Peyer's patch (tissue), 4 donors: Measurements from ENCODE around the gene DNAJB13. TPM values are rescaled to one million over a fixed set of nuclear protein-coding genes. Genes with fewer than 3 reads are reported as not detected.

ENCODE experiments used
- DNase-seq, 3 donors: peaks; one replicate each; pipeline ENCODE4 v3.0.0-alpha.2; 2017 to 2019
- H3K27ac ChIP-seq, 4 donors: fragments of 200-600 bp; sonication (generic); one replicate each; pipeline ENCODE4 v1.5.1; 2016 to 2019
- H3K27me3 ChIP-seq, 2 donors: fragments of 200-600 bp; sonication (generic); one replicate each; pipeline ENCODE4 v1.5.1; 2019
- H3K36me3 ChIP-seq, 3 donors: fragments of 200-600 bp; sonication (generic); one replicate each; pipeline ENCODE4 v1.5.1; 2016 to 2019
- H3K4me1 ChIP-seq, 4 donors: fragments of 200-600 bp; sonication (generic); one replicate each; pipeline ENCODE4 v1.5.1; 2016 to 2019
- H3K4me3 ChIP-seq, 4 donors: fragments of 200-600 bp; sonication (generic); 1 replicate in 3 of 4; 2 replicates in 1 of 4; pipeline ENCODE4 v1.5.1; 2016 to 2019; ENCODE audit warnings: mild to moderate bottlenecking in 1 of 4
- H3K9me3 ChIP-seq, 4 donors: fragments of 200-600 bp; sonication (generic); one replicate each; pipeline ENCODE4 v1.5.1; 2016 to 2019; ENCODE audit warnings: mild to moderate bottlenecking in 1 of 4
- POLR2A ChIP-seq, 2 donors: fragments of 450-650 bp; IDR thresholded peaks; one replicate each; pipeline ENCODE4 v1.5.1; 2017; ENCODE audit warnings: antibody characterized with exemption in 2 of 2, mild to moderate bottlenecking in 2 of 2, moderate library complexity in 2 of 2
- total RNA-seq, 4 donors: library from RNA; depleted of rRNA; stranded (reverse); fragments of >200 nt; gene quantifications; one replicate each; pipeline ENCODE4 v1.1.0, GENCODE V29; 2016
- TF ChIP-seq, protein P1 (sequence below), 6 experiments: fragments of 450-650 bp in 4 of 6; fragments of 200-600 bp in 2 of 6; sonication (generic) in 1 of 6; IDR thresholded peaks; one replicate each; pipeline ENCODE4 v1.5.1; 2017 to 2019; ENCODE audit warnings: antibody characterized with exemption in 6 of 6, mild to moderate bottlenecking in 3 of 6, moderate library complexity in 1 of 6

The DNAJB13 gene
- total RNA-seq, 4 donors from 2014 or later, result 0.54 to 4.4 TPM; not detected in 2

DNA sequence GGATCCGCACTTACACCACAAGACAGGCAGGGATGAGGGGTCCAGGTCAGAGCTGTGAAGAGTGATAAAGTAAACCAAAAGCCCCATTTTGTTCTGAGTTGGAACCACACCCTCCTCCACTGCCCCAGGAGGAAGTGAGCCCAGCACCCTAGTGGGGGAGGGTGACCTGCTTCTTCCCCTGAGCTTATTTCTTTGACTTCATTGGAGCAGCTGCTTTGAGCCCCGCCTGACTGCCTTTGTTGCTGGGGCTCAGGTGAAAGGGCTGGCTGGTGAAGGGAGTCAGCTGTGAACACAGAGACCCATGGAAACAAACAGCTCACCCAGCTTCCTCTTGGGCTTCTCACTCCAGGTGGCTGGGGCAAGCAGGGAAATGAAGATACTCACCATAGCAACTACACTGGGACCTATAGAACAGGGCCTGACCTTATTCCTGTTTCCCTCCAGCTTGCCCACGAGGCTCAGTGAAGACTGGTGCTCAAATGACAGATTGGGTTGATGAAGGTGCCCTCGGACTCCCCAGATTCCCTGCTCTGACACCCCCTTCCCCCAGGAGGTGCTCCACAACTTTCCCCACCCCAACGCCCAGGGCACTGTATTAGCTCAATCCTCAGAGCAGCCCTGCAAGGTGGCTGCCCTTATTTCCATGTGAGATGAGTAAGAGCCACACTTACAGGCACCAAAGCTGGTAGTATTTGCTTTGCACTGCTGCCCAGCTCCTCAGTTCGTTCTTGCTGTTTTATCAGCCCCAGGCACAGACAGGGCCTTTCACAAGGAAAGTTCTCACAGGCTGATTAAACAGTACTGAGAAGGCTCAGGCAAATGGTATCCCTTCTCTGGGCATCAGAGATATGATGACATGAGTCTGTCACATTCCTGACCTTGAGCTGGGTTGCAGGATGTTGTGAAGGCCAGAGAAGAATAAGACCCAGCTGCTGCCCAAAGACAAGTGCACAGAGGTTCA is 29.5 kb downstream of the DNAJB13 start:
- Histone ChIP-seq H3K36me3 (peaks cover 0 to 34% (median 0%) of the 10 kb centered on the region in 3 donors), H3K4me3 (peak overlapping the region; percentile 57 to 76 (median 63)), H3K27ac (peak overlapping the region; percentile 62 to 95 (median 90)), H3K9me3 (no peaks in the 10 kb centered on the region), H3K27me3 (no peaks in the 10 kb centered on the region), H3K4me1 (peaks cover 0 to 25% (median 17%) of the 10 kb centered on the region in 4 donors)
- TF ChIP-seq POLR2A (IDR thresholded peaks at IDR 0.05), result peak; percentile 12 to 31
- TF ChIP-seq, protein P1, sequence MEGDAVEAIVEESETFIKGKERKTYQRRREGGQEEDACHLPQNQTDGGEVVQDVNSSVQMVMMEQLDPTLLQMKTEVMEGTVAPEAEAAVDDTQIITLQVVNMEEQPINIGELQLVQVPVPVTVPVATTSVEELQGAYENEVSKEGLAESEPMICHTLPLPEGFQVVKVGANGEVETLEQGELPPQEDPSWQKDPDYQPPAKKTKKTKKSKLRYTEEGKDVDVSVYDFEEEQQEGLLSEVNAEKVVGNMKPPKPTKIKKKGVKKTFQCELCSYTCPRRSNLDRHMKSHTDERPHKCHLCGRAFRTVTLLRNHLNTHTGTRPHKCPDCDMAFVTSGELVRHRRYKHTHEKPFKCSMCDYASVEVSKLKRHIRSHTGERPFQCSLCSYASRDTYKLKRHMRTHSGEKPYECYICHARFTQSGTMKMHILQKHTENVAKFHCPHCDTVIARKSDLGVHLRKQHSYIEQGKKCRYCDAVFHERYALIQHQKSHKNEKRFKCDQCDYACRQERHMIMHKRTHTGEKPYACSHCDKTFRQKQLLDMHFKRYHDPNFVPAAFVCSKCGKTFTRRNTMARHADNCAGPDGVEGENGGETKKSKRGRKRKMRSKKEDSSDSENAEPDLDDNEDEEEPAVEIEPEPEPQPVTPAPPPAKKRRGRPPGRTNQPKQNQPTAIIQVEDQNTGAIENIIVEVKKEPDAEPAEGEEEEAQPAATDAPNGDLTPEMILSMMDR (IDR thresholded peaks at IDR 0.05), result peak in 1 of 6 experiments; percentile 10
- DNase-seq, result peak; percentile 64 to 95 (median 93)

DNA sequence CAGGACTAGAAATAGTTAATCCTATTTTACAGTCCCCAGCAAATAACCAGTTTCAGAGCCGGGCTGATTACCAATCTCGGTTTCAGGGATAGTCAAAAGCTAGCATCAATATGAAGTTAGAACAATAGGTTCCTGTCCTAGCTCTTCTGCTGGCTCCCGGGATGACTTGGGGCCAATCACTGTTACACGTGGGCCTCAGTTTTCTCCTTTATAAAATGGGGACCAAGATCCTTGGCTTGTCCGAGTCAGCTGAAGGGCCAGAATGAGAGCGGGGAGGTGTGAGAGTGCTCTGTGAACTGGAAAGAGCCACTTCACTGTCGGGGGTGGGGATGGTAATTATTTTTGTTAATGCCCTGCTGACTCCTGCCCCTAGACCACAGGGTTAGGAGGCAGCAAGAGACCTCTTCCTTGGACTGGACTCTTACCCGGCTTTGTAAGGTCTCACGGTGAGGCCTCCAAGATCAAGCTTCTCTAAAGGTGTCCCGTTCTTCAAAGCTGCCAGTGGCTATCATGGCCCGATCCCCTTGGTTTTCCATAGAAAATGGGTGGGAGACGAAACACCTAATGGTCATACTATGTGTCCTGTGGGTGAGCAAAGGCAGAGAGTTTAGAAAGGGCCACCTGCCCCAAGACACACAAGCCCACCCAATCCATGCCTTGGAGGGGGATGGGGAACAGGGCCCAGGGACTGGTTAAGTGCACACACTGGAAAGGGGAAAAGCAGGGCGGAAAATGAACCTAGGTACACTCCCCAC is 30.4 kb downstream of the DNAJB13 start:
- H3K27me3 ChIP-seq, result no peaks in the 10 kb centered on the region
- DNase-seq, result peak in 1 of 3 donors; percentile 42
- peak overlapping the region; percentile 90 to 95 (median 90) for H3K27ac ChIP-seq
- H3K36me3 ChIP-seq, result peaks cover 0 to 24% (median 0%) of the 10 kb centered on the region in 3 donors
- no peaks in the 10 kb centered on the region for H3K9me3 ChIP-seq
- H3K4me1 ChIP-seq, result peaks cover 0 to 25% (median 15%) of the 10 kb centered on the region in 4 donors
- TF ChIP-seq, protein P1 (IDR thresholded peaks at IDR 0.05), result no peak
- TF ChIP-seq POLR2A (IDR thresholded peaks at IDR 0.05), result no peak
- peak overlapping the region; percentile 57 to 76 (median 63) for H3K4me3 ChIP-seq

DNA sequence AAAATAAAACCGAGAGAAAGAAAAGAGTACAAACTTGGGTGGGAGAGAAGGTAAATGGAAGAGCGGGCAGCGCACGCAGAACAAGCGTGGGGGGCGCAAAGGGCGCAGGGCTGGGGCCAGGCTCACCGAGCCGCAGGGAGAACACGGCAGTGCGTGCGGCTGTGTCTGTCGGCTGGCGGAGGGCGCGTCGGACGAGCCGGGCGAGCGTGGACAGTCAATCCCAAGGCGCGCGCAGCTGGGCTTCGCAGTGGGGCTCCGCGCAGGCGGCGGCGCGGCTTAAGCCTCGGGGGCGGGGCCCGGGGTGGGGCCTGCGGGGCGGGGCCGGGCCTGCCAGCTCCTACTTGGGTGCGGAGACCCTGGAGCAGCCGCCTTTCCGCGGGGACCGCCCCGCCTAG is 31.8 kb downstream of the DNAJB13 start, which contains the start of gene UCP2:
TSS of gene UCP2 (minus strand) at position 249 of the 395 bp plus-strand sequence. CDS start 4,465 bp downstream, outside the sequence.
- H3K27ac ChIP-seq, result peak within 1 kb of the TSS; percentile 90 to 95 (median 90)

DNA sequence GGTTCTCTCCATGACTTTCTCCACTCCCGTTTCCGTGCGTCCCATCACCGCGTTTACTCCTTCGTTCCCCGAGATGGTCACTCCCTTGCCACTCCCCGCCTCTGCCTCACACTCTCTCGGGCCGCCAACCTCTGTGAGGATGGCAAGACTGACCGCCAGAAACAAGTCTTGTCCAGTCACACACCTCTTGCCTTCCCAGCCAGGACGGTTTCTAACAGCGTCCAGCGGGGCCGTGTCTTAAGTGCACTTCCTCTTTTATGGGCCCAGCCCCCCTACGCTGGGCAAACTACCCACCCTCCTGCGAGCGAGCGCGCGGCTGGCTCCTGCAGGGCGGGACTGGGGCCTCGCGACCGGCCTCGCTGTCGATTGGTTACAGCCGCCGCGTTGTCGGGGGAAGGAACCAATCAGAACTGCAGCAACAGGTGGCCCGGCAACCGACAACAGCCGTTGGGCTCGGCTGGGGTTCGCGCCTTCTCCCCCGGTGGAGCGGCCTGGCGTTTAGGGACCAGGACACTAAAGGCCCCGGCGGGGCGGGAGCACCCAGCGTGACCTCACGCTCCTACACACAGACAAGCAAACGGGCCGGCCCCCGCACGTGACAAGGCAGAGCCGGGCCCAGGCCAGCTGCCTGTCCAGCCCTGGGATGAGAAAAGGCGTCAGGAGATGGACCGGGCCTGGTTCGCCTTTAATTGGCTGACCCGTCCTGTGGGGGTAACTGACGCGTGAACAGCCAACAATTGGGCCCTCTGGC is 32.3 kb downstream of the DNAJB13 start:
- Histone ChIP-seq H3K27ac (peak overlapping the region; percentile 90 to 95 (median 90)), H3K4me1 (peaks cover 0 to 21% (median 12%) of the 10 kb centered on the region in 4 donors), H3K4me3 (peak overlapping the region; percentile 57 to 76 (median 63)), H3K27me3 (no peaks in the 10 kb centered on the region), H3K9me3 (no peaks in the 10 kb centered on the region), H3K36me3 (peaks cover 0 to 5% (median 0%) of the 10 kb centered on the region in 3 donors)
- peak; percentile 93 to 97 (median 95) for DNase-seq
- TF ChIP-seq POLR2A (IDR thresholded peaks at IDR 0.05), result peak; percentile 48 to 49
- TF ChIP-seq, protein P1 (IDR thresholded peaks at IDR 0.05), result no peak

More for the DNA sequence above, 31.8 kb downstream of the DNAJB13 start, which contains the start of gene UCP2:
- Histone ChIP-seq H3K27me3 (no peaks in the 10 kb centered on the region), H3K9me3 (no peaks in the 10 kb centered on the region), H3K36me3 (peaks cover 0 to 11% (median 0%) of the 10 kb centered on the region in 3 donors), H3K4me1 (peaks cover 0 to 25% (median 15%) of the 10 kb centered on the region in 4 donors), H3K4me3 (peak within 1 kb of the TSS; percentile 57 to 76 (median 63))
- TF ChIP-seq, protein P1 (IDR thresholded peaks at IDR 0.05), result no peak
- no peak for TF ChIP-seq POLR2A (IDR thresholded peaks at IDR 0.05)
- peak; percentile 91 to 96 (median 93) for DNase-seq
